Peyer's patch (tissue), 4 donors: ENCODE results near the gene SLC25A17. TPM values are rescaled to one million over a fixed set of nuclear protein-coding genes. Genes with fewer than 3 reads are reported as not detected.

Experiments used
- DNase-seq, 3 donors: peaks; one replicate each; pipeline ENCODE4 v3.0.0-alpha.2; 2017 to 2019
- H3K27ac ChIP-seq, 4 donors: fragments of 200-600 bp; sonication (generic); one replicate each; pipeline ENCODE4 v1.5.1; 2016 to 2019
- H3K27me3 ChIP-seq, 2 donors: fragments of 200-600 bp; sonication (generic); one replicate each; pipeline ENCODE4 v1.5.1; 2019
- H3K36me3 ChIP-seq, 3 donors: fragments of 200-600 bp; sonication (generic); one replicate each; pipeline ENCODE4 v1.5.1; 2016 to 2019
- H3K4me1 ChIP-seq, 4 donors: fragments of 200-600 bp; sonication (generic); one replicate each; pipeline ENCODE4 v1.5.1; 2016 to 2019
- H3K4me3 ChIP-seq, 4 donors: fragments of 200-600 bp; sonication (generic); 1 replicate in 3 of 4; 2 replicates in 1 of 4; pipeline ENCODE4 v1.5.1; 2016 to 2019; ENCODE audit warnings: mild to moderate bottlenecking in 1 of 4
- H3K9me3 ChIP-seq, 4 donors: fragments of 200-600 bp; sonication (generic); one replicate each; pipeline ENCODE4 v1.5.1; 2016 to 2019; ENCODE audit warnings: mild to moderate bottlenecking in 1 of 4
- POLR2A ChIP-seq, 2 donors: fragments of 450-650 bp; IDR thresholded peaks; one replicate each; pipeline ENCODE4 v1.5.1; 2017; ENCODE audit warnings: antibody characterized with exemption in 2 of 2, mild to moderate bottlenecking in 2 of 2, moderate library complexity in 2 of 2
- total RNA-seq, 4 donors: library from RNA; depleted of rRNA; stranded (reverse); fragments of >200 nt; gene quantifications; one replicate each; pipeline ENCODE4 v1.1.0, GENCODE V29; 2016
- TF ChIP-seq, protein P1 (sequence below), 6 experiments: fragments of 450-650 bp in 4 of 6; fragments of 200-600 bp in 2 of 6; sonication (generic) in 1 of 6; IDR thresholded peaks; one replicate each; pipeline ENCODE4 v1.5.1; 2017 to 2019; ENCODE audit warnings: antibody characterized with exemption in 6 of 6, mild to moderate bottlenecking in 3 of 6, moderate library complexity in 1 of 6

SLC25A17 gene
- total RNA-seq, 4 donors from 2014 or later = 9.8 to 19.2 (median 13.9) TPM

DNA sequence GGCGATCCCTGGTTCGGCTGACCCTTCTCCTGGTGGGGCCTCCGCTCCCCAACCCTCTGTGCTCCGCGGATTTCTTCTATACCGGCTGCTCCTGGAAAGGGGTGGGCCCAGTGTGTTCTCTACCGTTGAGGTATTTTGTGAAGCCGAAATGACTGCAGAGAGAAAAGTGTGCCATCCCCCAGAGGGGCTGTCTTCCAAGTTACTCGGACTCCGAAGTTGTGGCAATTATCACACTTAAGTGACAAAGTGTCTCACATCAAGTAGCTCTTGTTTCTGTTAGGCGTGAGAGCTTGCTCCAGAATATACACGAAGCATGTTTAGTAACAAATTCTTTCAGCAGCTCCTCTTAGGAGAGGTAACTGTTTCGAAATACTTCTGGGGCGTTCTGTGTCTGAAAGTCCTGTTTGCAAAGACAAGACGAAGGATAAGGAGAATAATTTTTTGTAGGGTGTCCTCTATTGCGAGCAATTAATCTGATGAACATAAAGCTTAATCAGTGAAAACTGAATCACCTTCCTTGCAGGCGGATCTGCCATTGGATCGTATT is 38.2 kb upstream of the SLC25A17 start:
- Histone ChIP-seq H3K9me3 (no peaks in the 10 kb centered on the region), H3K27me3 (no peaks in the 10 kb centered on the region), H3K4me3 (peak overlapping the region; percentile 73 to 95 (median 87)), H3K4me1 (peaks cover 0 to 43% (median 14%) of the 10 kb centered on the region in 4 donors), H3K36me3 (peaks cover 0 to 5% (median 0%) of the 10 kb centered on the region in 3 donors), H3K27ac (peak overlapping the region; percentile 94 to 98 (median 97))
- no peak for DNase-seq
- TF ChIP-seq POLR2A (IDR thresholded peaks at IDR 0.05) = no peak
- TF ChIP-seq, protein P1, sequence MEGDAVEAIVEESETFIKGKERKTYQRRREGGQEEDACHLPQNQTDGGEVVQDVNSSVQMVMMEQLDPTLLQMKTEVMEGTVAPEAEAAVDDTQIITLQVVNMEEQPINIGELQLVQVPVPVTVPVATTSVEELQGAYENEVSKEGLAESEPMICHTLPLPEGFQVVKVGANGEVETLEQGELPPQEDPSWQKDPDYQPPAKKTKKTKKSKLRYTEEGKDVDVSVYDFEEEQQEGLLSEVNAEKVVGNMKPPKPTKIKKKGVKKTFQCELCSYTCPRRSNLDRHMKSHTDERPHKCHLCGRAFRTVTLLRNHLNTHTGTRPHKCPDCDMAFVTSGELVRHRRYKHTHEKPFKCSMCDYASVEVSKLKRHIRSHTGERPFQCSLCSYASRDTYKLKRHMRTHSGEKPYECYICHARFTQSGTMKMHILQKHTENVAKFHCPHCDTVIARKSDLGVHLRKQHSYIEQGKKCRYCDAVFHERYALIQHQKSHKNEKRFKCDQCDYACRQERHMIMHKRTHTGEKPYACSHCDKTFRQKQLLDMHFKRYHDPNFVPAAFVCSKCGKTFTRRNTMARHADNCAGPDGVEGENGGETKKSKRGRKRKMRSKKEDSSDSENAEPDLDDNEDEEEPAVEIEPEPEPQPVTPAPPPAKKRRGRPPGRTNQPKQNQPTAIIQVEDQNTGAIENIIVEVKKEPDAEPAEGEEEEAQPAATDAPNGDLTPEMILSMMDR (IDR thresholded peaks at IDR 0.05) = no peak

DNA sequence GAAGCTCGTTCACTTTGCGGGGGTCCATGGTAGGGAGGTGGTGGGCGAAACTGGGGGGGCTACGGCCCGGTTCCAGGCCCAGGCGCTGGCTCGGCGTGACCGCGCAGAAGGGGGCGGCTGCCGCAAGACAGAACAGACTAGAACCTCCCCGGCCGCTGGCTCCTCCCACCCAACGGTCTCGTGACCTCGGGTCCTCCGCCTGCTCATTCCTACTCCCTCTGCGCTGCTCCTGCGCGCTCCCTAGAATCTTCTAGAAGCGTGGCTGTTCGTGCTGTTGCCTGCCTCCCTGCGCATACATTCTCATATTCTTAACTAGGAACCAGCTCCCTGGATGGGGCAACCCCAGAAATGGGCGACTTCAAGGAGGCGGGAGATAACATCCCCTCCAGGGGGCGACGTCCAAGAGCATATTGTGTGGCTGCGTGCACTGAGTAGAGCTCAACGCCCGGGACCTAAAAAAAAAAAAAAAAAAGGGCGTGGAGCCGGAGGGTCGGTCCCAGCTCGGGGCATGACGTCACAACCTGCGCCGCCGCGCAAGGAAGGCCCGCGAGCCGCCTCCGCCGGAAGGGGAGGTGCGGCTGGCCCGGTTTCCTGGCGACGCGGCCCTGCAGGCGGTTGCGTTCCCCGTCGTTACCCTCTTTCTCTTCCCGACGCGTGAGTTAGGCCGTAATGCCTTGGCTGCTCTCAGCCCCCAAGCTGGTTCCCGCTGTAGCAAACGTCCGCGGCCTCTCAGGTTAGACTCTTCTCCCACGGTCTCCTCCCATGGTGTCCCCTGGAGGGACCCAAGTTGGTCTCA is 37.6 kb upstream of the SLC25A17 start, which contains the start of the genes ST13 and XPNPEP3:
Gene ST13, minus strand, starts transcription at position 127 of the 796 bp plus-strand sequence. Its CDS starts 99 bp downstream, at position 28.
Gene XPNPEP3, plus strand, starts transcription at position 636 of the 796 bp plus-strand sequence. Its CDS starts 34 bp downstream, at position 670.
- Histone ChIP-seq H3K27me3 (no peaks in the 10 kb centered on the region), H3K4me1 (peaks cover 0 to 50% (median 14%) of the 10 kb centered on the region in 4 donors)
- TF ChIP-seq, protein P1 (IDR thresholded peaks at IDR 0.05) = peak; percentile 1 to 44 (median 33)
- TF ChIP-seq POLR2A (IDR thresholded peaks at IDR 0.05) = peak; percentile 16 to 54

DNA sequence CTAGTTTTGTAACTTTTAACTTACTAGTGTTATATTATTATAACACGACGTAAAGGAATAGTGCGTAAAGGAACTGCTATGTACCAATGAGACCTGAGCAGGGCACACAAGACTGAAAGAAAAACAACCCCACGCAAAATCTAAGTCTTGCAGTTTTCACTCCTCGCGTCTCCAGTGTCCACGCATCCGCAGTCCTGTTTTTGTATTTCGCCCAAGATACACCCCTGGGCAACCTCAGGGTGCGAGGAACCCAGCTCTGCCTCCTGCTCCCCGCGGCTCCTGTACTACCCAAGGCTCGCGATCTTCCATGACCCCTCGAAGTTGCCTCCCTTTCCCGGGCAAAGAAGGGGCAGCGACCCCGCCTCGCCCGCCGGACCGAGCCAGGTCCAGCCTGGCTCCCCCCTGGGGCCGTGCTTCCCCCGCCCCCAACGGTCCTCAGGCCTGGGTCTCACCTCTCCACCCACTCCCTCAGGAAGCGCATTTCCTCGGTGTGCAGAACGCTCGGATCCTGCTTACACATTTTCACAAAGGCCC is 36.9 kb upstream of the SLC25A17 start:
- H3K4me1 ChIP-seq = peaks cover 0 to 52% (median 14%) of the 10 kb centered on the region in 4 donors

More for the DNA sequence above, 37.6 kb upstream of the SLC25A17 start, which contains the start of the genes ST13 and XPNPEP3:
- Histone ChIP-seq H3K27ac (peak within 1 kb of the TSS; percentile 94 to 98 (median 97)), H3K9me3 (no peaks in the 10 kb centered on the region), H3K36me3 (peaks cover 0 to 1% (median 0%) of the 10 kb centered on the region in 3 donors), H3K4me3 (peak within 1 kb of the TSS; percentile 73 to 95 (median 87))
- DNase-seq = peak; percentile 96 to 99 (median 98)

DNA sequence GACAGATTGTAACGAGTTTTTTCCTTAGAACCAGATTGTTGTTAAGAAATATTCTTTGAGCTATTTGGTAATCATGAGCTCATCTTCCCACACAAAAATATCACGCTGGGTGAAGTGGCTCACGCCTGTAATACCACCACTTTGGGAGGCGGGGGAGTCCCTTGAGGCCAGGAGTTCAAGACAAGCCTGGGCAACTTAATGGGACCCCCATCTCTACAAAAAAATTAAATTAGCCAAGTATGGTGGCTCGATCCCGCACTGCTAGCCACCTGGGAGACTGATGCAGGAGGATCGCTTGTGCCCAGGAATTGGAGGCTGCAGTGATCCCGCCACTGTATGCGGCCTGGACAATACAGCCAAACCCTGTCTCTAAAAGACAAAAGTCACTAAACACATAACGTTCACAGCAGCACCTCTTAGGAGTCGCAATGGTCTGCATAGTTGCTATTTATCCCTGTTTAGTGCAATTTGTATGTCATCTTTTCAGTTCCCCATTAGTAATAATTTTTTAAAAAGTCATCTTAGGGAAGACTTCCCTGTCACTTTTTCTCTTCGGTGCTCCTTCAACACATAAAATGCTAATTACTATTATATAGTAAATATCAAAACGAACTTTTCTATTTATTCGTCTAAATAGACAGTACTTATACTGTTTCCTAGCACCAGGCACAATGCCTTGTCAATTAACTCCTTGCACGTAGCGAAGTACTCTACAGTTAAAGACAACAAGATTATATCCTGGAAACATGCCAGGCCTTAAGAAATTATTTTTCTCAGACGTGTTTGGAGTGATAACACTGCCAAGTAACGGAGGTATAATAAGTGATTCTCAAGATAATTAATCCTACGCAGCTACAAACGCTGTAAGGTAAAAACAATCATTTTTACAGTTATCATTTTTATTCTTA is 36.2 kb upstream of the SLC25A17 start:
- Histone ChIP-seq H3K4me3 (peak overlapping the region; percentile 73 to 95 (median 87)), H3K9me3 (no peaks in the 10 kb centered on the region), H3K27me3 (no peaks in the 10 kb centered on the region), H3K4me1 (peaks cover 0 to 52% (median 14%) of the 10 kb centered on the region in 4 donors), H3K27ac (peak overlapping the region in 3 of 4 donors; percentile 97 to 98 (median 97)), H3K36me3 (peaks cover 0 to 5% (median 0%) of the 10 kb centered on the region in 3 donors)
- no peak for DNase-seq
- TF ChIP-seq, protein P1 (IDR thresholded peaks at IDR 0.05) = peak in 1 of 6 experiments; percentile 0
- TF ChIP-seq POLR2A (IDR thresholded peaks at IDR 0.05) = no peak

More for the DNA sequence above, 36.9 kb upstream of the SLC25A17 start:
- no peaks in the 10 kb centered on the region for H3K9me3 ChIP-seq
- H3K4me3 ChIP-seq = peak overlapping the region; percentile 73 to 95 (median 87)
- TF ChIP-seq, protein P1 (IDR thresholded peaks at IDR 0.05) = no peak
- no peak for TF ChIP-seq POLR2A (IDR thresholded peaks at IDR 0.05)
- H3K27me3 ChIP-seq = no peaks in the 10 kb centered on the region
- H3K36me3 ChIP-seq = no peaks in the 10 kb centered on the region
- peak in 2 of 3 donors; percentile 27 to 69 for DNase-seq
- peak overlapping the region; percentile 94 to 98 (median 97) for H3K27ac ChIP-seq
